Suppressor macrophage treated with lipopolysaccharide for 1 hour (primary cell): Measurements from ENCODE around the gene ZNF70.

Experiments
- DNase-seq, 3 donors: peaks; one replicate each; pipeline ENCODE4 v3.0.0-alpha.2; 2020 to 2022

Gene ZNF70

GRCh38 chr22:23715806-23716375 is 35.0 kb downstream of the ZNF70 start:
- DNase-seq, result peak; percentile 43 to 64 (median 47)

GRCh38 chr22:23714596-23715578 is 36.0 kb downstream of the ZNF70 start:
- DNase-seq, result peak; percentile 18 to 28 (median 25)

GRCh38 chr22:23713696-23714595 is 37.0 kb downstream of the ZNF70 start:
- DNase-seq, result no peak

GRCh38 chr22:23712256-23712655 is 38.7 kb downstream of the ZNF70 start:
- no peak for DNase-seq

- DNase-seq, result no peak
Measured at GRCh38 chr22:23709107-23709506, 41.8 kb downstream of the ZNF70 start.

GRCh38 chr22:23708270-23708669 is 42.6 kb downstream of the ZNF70 start:
- DNase-seq, result no peak

- no peak for DNase-seq
Measured at GRCh38 chr22:23705358-23705757, 45.6 kb downstream of the ZNF70 start.

GRCh38 chr22:23704829-23705228 is 46.1 kb downstream of the ZNF70 start:
- no peak for DNase-seq

GRCh38 chr22:23704062-23704461 is 46.9 kb downstream of the ZNF70 start:
- DNase-seq, result no peak

GRCh38 chr22:23700706-23701105 is 50.2 kb downstream of the ZNF70 start:
- no peak for DNase-seq

GRCh38 chr22:23698673-23699235 is 52.2 kb downstream of the ZNF70 start:
- DNase-seq, result no peak

- DNase-seq, result no peak
Measured at GRCh38 chr22:23698094-23698493, 52.8 kb downstream of the ZNF70 start.

GRCh38 chr22:23697031-23697970 is 53.6 kb downstream of the ZNF70 start:
- no peak for DNase-seq

- peak; percentile 67 to 74 (median 68) for DNase-seq
Measured at GRCh38 chr22:23696326-23696851, 54.5 kb downstream of the ZNF70 start.

GRCh38 chr22:23695571-23696325 is 55.2 kb downstream of the ZNF70 start:
- DNase-seq, result peak; percentile 66 to 79 (median 67)

- no peak for DNase-seq
Measured at GRCh38 chr22:23695141-23695540, 55.8 kb downstream of the ZNF70 start.

- no peak for DNase-seq
Measured at GRCh38 chr22:23693979-23694680, 56.8 kb downstream of the ZNF70 start.

GRCh38 chr22:23692598-23693291 is 58.2 kb downstream of the ZNF70 start:
- DNase-seq, result no peak

GRCh38 chr22:23691748-23692423 is 59.0 kb downstream of the ZNF70 start:
- DNase-seq, result no peak
